Measurements from ENCODE around the gene DSCAM. TPM values are rescaled to one million over a fixed set of nuclear protein-coding genes. Genes with fewer than 3 reads are reported as not detected.

Gene DSCAM
- total RNA-seq, 2 donors from 2014 or later, result 18.5 to 25.5 TPM

DNA sequence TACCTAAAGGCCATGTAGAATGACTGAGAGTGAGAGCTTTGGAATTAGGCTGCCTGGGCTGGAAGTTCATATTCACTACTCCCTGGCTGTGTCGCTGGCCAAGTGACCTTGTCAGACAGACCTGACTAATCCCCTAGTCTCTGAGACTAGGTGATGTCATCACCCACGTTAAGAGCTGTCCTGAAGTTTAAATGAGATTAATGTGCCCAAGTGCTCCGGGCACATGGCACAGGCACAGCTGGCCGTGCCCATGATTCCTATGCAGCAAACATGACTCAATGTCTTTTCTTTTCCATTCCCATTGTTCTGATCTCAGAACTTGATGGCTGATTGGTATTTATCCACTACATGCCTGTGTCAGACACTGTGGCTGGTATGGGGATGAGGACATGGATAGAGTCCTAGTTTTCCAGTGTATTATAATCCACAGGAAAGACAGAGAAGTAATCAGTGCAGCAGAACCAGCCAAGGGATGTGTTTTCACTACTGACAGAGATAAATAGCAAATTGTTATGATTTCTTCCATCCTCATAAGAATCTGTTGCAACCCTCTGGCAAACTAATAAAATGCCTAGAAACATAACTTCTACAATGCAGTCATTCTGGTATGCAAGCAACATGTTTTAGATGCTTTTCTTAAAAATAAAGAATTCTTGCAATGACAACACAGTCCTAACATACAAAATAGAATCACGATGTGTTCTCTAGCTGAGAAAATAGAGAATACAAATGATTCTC is 798.8 kb downstream of the DSCAM start:
- TF ChIP-seq, protein P1, sequence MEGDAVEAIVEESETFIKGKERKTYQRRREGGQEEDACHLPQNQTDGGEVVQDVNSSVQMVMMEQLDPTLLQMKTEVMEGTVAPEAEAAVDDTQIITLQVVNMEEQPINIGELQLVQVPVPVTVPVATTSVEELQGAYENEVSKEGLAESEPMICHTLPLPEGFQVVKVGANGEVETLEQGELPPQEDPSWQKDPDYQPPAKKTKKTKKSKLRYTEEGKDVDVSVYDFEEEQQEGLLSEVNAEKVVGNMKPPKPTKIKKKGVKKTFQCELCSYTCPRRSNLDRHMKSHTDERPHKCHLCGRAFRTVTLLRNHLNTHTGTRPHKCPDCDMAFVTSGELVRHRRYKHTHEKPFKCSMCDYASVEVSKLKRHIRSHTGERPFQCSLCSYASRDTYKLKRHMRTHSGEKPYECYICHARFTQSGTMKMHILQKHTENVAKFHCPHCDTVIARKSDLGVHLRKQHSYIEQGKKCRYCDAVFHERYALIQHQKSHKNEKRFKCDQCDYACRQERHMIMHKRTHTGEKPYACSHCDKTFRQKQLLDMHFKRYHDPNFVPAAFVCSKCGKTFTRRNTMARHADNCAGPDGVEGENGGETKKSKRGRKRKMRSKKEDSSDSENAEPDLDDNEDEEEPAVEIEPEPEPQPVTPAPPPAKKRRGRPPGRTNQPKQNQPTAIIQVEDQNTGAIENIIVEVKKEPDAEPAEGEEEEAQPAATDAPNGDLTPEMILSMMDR (conservative IDR thresholded peaks at IDR 0.05), result no peak
- no peaks in the 10 kb centered on the region for H3K4me1 ChIP-seq (ENCODE audit: control insufficient read depth, insufficient read depth, low read length)

DNA sequence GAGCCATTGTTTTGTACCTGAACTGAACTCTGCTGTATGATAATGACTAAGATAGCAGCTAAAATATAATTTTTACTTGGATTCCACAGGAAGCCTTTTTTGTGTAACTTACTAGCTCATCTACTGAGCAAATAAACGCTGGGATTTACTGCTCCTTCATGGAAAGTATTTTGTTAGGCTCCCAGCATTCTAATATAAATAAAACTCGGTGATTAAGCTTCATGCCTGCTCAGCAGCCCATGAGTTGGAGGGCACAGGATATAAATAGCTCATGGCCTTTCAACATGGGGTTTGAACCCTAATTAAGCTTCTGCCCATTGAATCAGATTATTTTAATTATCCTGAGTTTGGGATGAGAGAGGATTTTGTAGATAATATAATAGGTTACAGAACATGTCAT is 799.7 kb downstream of the DSCAM start:
- WGBS, 2 experiments (ENCODE audit: insufficient coverage in 1 of 2, insufficient read length in 1 of 2), result 87 to 96% methylated on average over 2 of the region's 2 CpGs
- H3K4me1 Mint-ChIP-seq, result peaks cover 5% of the 10 kb centered on the region
- H3K9me3 Mint-ChIP-seq, result no peaks in the 10 kb centered on the region
- Histone ChIP-seq H3K27me3 (ENCODE audit: control insufficient read depth, insufficient read depth, low read length, poor library complexity, severe bottlenecking) (no peaks in the 10 kb centered on the region), H3K4me3 (ENCODE audit: low read length) (no peak overlapping the region), H3K36me3 (ENCODE audit: control insufficient read depth, insufficient read depth, low read length) (peaks cover 87% of the 10 kb centered on the region), H3K9ac (ENCODE audit: extremely low read depth, low read length, poor library complexity, severe bottlenecking) (no peak overlapping the region), H3K27ac (ENCODE audit: low read depth, low read length) (no peak overlapping the region), H3K4me1 (ENCODE audit: control insufficient read depth, insufficient read depth, low read length) (no peaks in the 10 kb centered on the region), H3K9me3 (ENCODE audit: control insufficient read depth, low read length) (no peaks in the 10 kb centered on the region)
- peaks cover 62% of the 10 kb centered on the region for H3K36me3 Mint-ChIP-seq (ENCODE audit: low read depth)
- DNase-seq, result no peak
- H3K27me3 Mint-ChIP-seq (ENCODE audit: insufficient read depth), result no peaks in the 10 kb centered on the region
- no peak overlapping the region for H3K4me3 Mint-ChIP-seq
- H3K27ac Mint-ChIP-seq, result no peak overlapping the region
- TF ChIP-seq, protein P1 (conservative IDR thresholded peaks at IDR 0.05), result no peak

More for the DNA sequence above, 798.8 kb downstream of the DSCAM start:
- H3K27ac ChIP-seq (ENCODE audit: low read depth, low read length), result no peak overlapping the region
- no peaks in the 10 kb centered on the region for H3K9me3 Mint-ChIP-seq
- peaks cover 86% of the 10 kb centered on the region for H3K36me3 ChIP-seq (ENCODE audit: control insufficient read depth, insufficient read depth, low read length)
- H3K27ac Mint-ChIP-seq, result no peak overlapping the region
- no peaks in the 10 kb centered on the region for H3K9me3 ChIP-seq (ENCODE audit: control insufficient read depth, low read length)
- no peak overlapping the region for H3K4me3 ChIP-seq (ENCODE audit: low read length)
- no peaks in the 10 kb centered on the region for H3K27me3 Mint-ChIP-seq (ENCODE audit: insufficient read depth)
- H3K4me1 Mint-ChIP-seq, result peaks cover 5% of the 10 kb centered on the region
- H3K27me3 ChIP-seq (ENCODE audit: control insufficient read depth, insufficient read depth, low read length, poor library complexity, severe bottlenecking), result no peaks in the 10 kb centered on the region
- 79 to 98% methylated on average over 4 to 5 of the region's 5 CpGs for WGBS, 2 experiments (ENCODE audit: insufficient coverage in 1 of 2, insufficient read length in 1 of 2)
- DNase-seq, result no peak
- H3K36me3 Mint-ChIP-seq (ENCODE audit: low read depth), result peaks cover 57% of the 10 kb centered on the region
- no peak overlapping the region for H3K4me3 Mint-ChIP-seq
- H3K9ac ChIP-seq (ENCODE audit: extremely low read depth, low read length, poor library complexity, severe bottlenecking), result no peak overlapping the region

DNA sequence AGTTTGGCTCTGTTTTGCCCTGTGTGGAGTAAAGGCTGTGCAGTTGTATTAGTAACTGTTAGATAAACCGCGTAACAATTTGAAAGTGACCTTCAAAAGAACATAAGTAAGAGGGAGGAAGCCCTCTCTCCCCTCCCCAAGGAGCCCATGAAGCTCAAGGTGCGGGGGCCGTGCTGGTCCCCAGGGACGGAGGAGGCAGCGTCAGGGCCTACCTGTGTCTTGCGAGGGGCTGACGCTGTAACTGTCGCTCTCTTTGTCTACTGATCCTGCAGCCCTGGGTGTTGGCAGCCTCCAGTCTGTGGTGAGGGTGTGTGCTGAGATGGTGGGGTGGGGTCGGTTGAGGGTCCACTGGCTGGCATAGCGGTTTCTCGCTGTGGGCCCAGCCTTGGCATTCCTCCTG is 803.1 kb downstream of the DSCAM start:
- peaks cover 4% of the 10 kb centered on the region for H3K9me3 Mint-ChIP-seq
- DNase-seq, result no peak
- no peaks in the 10 kb centered on the region for H3K27me3 Mint-ChIP-seq (ENCODE audit: insufficient read depth)
- Histone ChIP-seq H3K36me3 (ENCODE audit: control insufficient read depth, insufficient read depth, low read length) (peaks cover 87% of the 10 kb centered on the region), H3K9me3 (ENCODE audit: control insufficient read depth, low read length) (no peaks in the 10 kb centered on the region), H3K27ac (ENCODE audit: low read depth, low read length) (no peak overlapping the region), H3K4me1 (ENCODE audit: control insufficient read depth, insufficient read depth, low read length) (no peaks in the 10 kb centered on the region), H3K4me3 (ENCODE audit: low read length) (no peak overlapping the region), H3K9ac (ENCODE audit: extremely low read depth, low read length, poor library complexity, severe bottlenecking) (no peak overlapping the region), H3K27me3 (ENCODE audit: control insufficient read depth, insufficient read depth, low read length, poor library complexity, severe bottlenecking) (no peaks in the 10 kb centered on the region)
- peaks cover 11% of the 10 kb centered on the region for H3K4me1 Mint-ChIP-seq
- TF ChIP-seq, protein P1 (conservative IDR thresholded peaks at IDR 0.05), result no peak
- no peak overlapping the region for H3K4me3 Mint-ChIP-seq
- WGBS, 2 experiments (ENCODE audit: insufficient coverage in 1 of 2, insufficient read length in 1 of 2), result 92 to 96% methylated on average over 2 to 12 of the region's 12 CpGs
- peaks cover 73% of the 10 kb centered on the region for H3K36me3 Mint-ChIP-seq (ENCODE audit: low read depth)
- no peak overlapping the region for H3K27ac Mint-ChIP-seq

All from endodermal cell (in vitro differentiated cells).